HG02884 (cell line): ENCODE data around the gene SCYL1.
"Not testable (repeated sequence)": the region's sequence is repeated elsewhere in the genome, so short reads cannot be mapped to it uniquely, and the experiment has no call there.

Experiments
- ATAC-seq: cut with Tn5 transposase; IDR thresholded peaks from one replicate; pipeline ENCODE4 v1.9.1; 2021; ENCODE audit warnings: mild to moderate bottlenecking, moderate library complexity; ENCODE audit not compliant: unreplicated experiment

Gene SCYL1

DNA sequence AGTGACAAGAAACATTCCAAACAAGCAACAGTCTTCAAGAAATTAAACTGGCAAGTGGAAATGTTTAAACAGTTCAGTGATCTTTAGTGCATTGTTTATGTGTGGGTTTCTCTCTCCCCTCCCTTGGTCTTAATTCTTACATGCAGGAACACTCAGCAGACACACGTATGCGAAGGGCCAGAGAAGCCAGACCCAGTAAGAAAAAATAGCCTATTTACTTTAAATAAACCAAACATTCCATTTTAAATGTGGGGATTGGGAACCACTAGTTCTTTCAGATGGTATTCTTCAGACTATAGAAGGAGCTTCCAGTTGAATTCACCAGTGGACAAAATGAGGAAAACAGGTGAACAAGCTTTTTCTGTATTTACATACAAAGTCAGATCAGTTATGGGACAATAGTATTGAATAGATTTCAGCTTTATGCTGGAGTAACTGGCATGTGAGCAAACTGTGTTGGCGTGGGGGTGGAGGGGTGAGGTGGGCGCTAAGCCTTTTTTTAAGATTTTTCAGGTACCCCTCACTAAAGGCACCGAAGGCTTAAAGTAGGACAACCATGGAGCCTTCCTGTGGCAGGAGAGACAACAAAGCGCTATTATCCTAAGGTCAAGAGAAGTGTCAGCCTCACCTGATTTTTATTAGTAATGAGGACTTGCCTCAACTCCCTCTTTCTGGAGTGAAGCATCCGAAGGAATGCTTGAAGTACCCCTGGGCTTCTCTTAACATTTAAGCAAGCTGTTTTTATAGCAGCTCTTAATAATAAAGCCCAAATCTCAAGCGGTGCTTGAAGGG is 20.0 kb upstream of the SCYL1 start:
- ATAC-seq, result no peak

DNA sequence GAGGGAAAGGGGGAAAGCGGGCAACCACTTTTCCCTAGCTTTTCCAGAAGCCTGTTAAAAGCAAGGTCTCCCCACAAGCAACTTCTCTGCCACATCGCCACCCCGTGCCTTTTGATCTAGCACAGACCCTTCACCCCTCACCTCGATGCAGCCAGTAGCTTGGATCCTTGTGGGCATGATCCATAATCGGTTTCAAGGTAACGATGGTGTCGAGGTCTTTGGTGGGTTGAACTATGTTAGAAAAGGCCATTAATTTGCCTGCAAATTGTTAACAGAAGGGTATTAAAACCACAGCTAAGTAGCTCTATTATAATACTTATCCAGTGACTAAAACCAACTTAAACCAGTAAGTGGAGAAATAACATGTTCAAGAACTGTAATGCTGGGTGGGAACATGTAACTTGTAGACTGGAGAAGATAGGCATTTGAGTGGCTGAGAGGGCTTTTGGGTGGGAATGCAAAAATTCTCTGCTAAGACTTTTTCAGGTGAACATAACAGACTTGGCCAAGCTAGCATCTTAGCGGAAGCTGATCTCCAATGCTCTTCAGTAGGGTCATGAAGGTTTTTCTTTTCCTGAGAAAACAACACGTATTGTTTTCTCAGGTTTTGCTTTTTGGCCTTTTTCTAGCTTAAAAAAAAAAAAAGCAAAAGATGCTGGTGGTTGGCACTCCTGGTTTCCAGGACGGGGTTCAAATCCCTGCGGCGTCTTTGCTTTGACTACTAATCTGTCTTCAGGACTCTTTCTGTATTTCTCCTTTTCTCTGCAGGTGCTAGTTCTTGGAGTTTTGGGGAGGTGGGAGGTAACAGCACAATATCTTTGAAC is 19.2 kb upstream of the SCYL1 start:
- ATAC-seq, result no peak

DNA sequence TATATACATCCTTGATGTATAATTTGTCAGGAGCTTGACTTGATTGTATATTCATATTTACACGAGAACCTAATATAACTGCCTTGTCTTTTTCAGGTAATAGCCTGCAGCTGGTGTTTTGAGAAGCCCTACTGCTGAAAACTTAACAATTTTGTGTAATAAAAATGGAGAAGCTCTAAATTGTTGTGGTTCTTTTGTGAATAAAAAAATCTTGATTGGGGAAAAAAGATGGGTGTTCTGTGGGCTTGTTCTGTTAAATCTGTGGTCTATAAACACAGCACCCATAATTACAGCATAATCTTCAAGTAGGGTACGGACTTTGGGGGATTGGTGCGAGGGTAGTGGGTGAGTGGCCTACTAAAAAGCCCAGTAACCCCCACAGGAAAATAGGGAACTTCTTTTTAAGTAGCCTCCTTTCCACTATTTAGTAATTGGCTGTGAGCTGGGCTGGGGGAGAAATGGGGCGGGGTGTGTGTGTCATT is 18.6 kb upstream of the SCYL1 start:
- ATAC-seq, result no peak

DNA sequence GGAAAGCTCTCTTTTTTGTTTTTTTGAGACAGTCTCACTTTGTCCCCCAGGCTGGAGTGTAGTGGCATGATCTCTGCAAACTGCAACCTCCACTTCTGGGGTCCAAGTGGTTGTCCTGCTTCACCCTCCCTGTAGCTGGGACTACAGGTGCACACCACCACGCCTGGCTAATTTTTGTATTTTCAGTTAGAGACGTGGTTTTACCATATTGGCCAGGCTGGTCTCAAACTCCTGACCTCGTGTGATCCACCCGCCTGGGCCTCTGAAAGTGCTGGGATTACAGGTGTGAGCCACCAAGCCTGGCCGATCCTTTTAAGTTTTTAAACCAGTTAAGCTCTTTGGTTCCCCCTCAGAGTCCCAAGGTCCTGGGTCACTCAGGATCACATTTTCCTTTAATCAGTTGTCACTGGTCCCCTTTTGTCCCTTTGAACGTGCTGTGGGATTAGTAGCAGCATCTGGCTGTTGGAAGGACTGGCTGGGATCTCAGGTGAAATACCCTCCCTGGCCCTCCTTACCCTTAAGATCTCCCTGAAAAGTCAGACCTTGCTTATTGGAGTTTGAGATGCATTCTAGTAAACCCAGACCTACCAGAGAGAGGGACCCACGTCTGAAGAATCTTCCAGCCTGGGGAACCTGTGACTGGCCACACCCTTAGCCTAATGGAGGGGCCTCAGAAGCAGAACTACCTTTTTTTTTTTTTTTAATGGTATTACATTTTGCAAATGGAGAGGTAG is 17.9 kb upstream of the SCYL1 start:
- ATAC-seq, result no peak

DNA sequence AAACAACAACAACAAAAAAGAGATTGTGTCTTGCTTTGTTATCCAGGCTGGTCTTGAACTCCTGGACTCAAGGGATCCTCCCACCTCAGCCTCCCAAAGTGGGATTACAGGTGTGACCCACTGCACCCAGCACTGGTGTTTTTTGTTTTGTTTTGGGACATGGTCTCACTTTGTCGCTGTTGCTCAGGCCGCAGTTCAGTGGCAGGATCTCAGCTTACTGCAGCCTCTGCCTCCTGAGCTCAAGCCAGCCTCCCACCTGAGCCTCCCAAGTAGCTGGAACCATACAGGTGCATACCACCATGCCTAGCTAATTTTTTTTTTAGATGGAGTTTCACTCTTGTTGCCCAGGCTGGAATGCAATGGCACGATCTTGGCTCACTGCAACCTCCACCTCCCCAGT is 12.6 kb upstream of the SCYL1 start:
- not testable (repeated sequence) for ATAC-seq

DNA sequence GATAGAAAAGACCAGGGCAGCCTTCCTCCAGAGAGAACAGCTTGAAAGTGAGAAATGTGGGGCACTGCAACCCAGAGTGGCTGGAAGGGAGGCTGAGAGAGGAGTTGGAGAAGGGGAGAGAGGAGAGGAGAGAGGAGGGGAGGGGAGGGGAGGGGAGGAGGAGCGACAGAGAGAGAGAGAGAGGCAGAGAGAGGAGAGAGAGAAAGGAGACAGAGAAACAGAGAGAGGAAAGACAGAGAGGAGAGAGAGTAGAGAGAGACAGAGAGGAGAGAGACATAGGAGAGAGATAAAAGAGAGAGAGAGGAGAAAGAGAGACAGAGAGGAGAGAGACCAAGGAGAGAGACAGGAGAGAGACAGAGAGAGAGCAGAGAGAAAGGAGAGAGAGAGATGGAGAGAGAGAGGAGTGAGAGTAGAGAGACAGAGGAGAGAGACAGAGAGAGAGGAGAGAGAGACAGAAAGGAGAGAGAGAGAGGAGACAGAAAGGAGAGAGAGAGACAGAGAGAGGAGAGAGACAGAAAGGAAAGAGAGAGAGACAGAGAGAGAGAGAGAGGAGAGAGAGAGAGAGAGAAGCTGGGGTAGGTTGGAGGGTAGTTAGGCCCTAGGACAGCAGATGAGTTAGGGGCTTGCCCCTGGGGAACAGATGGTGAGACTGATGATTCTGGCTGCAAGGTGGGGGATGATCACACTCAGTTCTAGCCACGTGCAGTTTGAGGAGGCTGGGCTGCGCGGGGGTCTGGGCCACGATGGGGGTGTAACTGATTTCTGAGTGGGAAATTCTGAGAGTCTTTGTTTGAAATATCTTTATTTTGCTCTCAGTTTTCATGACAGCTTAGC is 8.5 kb upstream of the SCYL1 start:
- no peak for ATAC-seq

DNA sequence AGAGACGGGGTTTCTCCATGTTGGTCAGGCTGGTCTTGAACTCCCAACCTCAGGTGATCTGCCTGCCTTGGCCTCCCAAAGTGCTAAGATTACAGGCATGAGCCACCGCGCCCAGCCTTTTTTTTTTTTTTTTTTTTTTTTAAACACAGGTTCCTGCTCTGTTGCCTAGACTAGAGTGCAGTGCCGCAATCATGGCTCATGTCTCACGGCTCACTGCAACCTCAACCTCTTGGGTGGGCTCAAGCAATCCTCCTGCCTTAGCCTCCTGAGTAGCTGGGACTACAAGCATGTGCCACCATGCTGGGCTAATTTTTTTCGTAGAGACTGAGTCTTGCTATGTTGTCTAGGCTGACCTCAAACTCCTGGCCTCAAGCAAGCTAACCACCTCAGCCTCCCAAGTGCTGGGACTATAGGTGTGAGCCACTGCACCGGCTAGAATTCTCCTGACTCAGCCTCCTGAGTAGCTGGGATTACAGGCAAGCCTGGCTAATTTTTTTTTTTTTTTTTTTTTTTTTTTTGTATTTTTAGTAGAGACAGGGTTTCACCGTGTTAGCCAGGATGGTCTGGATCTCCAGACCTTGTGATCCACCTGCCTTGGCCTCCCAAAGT is 5.8 kb upstream of the SCYL1 start:
- ATAC-seq, result not testable (repeated sequence)

DNA sequence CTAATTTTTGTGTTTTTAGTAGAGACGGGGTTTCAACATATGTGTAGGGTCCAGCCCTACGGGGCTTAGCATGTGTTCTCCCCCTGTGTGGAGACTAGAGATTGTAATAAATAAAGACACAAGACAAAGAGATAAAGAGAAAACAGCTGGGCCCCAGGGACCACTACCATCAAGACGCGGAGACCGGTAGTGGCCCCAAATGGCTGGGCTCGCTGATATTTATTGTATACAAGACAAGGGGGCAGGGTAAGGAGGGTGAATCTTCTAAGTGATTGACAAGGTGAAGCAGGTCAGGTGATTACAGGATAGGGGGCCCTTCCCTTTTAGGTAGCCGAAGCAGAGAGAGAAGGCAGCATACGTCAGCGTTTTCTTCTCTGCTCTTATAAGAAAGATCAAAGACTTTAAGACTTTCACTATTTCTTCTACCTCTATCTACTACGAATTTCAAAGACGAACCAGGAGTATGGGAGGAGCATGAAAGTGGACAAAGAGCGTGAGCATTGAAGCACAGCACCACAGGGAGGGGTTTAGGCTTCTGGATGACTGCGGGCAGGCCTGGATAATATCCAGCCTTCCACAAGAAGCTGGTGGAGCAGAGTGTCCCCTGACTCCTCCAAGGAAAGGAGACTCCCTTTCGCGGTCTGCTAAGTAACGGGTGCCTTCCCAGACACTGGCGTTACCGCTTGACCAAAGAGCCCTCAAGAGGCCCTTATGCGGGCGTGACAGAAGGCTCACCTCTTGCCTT is 2.9 kb upstream of the SCYL1 start:
- ATAC-seq, result not testable (repeated sequence)

DNA sequence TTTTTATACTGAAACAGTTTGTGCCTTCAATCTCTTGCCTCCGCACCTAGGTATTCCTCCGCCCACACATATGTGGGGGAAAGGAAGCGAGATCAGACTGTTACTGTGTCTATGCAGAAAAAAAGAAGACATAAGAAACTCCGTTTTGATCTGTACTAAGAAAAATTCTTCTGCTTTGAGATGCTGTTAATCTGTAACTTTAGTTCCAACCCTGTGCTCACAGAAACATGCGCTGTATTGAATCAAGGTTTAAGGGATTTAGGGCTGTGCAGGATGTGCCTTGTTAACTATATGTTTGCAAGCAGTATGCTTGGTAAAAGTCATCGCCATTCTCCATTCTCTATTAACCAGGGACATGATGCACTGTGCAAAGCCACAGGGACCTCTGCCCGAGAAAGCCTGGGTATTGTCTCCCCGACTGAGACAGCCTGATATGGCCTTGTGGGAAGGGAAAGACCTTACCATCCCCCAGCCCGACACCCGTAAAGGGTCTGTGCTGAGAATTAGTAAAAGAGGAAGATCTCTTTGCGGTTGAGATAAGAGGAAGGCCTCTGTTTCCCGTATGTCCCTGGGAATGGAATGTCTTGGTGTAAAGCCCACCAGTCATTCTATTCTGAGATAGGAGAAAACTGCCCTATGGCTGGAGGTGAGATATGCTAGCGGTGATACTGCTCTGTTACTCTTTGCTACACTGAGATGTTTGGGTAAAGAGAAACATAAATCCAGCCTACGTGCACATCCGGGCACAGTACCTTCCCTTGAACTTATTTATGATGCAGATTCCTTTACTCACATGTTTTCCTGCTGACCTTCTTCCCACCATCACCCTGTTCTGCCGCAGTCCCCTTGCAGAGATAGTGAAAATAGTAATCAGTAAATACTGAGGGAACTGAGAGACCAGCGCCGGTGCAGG is 1.9 kb upstream of the SCYL1 start:
- not testable (repeated sequence) for ATAC-seq

DNA sequence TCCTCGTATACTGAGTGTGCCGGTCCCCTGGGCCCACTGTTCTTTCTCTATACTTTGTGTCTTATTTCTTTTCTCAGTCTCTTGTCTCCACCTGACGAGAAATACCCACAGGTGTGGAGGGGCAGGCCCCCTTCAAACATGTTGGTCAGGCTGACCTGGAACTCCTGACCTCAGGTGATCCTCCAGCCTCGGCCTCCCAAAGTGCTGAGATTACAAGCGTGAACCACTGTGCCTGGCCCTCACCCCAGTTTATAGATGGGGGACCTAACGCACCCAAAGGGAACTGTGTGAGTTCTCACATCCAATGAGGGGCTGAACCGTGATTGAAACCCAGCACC is 1.3 kb upstream of the SCYL1 start:
- not testable (repeated sequence) for ATAC-seq

DNA sequence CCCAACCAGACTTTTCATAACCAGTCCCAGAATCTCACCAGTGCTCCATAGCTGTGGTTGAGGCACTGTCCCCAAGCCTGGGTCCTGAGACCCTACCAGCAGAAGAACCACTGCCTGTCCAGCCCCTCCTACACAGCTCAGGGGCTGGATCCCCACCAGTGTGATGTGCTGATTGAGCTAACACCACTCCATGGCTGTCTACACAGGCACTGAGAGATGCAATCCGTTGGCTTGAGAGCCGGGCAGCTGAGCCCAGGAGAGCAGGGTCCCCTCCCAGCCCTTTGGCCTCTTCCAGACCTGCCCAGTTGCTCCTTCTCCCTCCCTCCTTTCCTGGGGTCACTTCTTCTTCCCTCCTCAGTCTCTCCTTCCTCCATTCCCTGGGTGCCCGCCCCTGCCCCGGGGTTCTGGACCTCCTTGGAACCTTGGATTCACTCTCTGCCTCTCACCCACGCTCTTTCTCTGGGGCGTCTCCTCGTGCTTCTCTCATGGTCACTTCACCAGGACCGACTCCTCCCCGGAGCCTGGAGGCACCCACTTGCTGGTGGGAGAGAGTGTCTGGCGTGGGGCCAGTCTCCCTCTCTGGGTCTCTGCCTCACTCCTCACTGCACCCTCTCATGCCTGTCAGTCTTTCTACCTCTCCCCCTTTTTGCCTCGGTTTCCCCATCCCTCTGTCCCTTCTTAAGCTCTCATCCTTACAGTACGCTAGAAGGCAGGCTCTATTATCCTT is 706 bp upstream of the SCYL1 start:
- ATAC-seq, result no peak

DNA sequence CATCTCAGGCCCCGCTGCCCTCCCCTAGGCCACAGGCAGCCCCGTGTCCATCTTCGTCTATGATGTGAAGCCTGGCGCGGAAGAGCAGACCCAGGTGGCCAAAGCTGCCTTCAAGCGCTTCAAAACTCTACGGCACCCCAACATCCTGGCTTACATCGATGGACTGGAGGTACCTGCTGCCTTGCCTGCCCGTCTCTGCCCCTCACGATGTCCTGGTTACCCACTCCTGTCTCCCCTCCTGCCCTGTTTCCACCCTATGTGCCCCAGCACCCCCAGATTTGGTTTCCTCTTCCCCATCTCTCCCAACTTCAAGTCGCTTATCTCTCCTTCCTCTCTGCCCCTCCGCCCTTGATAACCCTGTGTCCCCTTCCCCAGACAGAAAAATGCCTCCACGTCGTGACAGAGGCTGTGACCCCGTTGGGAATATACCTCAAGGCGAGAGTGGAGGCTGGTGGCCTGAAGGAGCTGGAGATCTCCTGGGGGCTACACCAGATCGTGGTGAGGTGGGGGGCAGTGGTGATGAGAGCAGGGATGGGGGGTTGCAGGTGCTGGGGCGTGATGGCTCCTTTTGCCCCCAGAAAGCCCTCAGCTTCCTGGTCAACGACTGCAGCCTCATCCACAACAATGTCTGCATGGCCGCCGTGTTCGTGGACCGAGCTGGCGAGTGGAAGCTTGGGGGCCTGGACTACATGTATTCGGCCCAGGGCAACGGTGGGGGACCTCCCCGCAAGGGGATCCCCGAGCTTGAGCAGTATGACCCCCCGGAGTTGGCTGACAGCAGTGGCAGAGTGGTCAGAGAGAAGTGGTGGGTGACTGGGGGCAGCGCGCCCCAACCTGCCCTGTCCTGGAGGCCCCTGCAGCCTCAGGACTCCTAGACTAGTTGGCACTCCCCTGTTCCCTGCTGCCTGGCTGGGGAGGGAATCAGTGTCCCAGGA is 930 bp downstream of the SCYL1 start:
- no peak for ATAC-seq

DNA sequence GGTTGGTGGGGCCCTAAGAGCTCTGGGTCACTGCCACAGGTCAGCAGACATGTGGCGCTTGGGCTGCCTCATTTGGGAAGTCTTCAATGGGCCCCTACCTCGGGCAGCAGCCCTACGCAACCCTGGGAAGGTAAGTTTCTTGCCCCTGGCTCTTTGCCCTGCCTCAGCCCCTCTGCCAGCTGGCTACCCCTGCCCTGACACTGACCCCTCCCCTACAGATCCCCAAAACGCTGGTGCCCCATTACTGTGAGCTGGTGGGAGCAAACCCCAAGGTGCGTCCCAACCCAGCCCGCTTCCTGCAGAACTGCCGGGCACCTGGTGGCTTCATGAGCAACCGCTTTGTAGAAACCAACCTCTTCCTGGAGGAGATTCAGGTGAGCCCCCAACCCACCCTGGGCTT is 1.9 kb downstream of the SCYL1 start:
- ATAC-seq, result no peak

DNA sequence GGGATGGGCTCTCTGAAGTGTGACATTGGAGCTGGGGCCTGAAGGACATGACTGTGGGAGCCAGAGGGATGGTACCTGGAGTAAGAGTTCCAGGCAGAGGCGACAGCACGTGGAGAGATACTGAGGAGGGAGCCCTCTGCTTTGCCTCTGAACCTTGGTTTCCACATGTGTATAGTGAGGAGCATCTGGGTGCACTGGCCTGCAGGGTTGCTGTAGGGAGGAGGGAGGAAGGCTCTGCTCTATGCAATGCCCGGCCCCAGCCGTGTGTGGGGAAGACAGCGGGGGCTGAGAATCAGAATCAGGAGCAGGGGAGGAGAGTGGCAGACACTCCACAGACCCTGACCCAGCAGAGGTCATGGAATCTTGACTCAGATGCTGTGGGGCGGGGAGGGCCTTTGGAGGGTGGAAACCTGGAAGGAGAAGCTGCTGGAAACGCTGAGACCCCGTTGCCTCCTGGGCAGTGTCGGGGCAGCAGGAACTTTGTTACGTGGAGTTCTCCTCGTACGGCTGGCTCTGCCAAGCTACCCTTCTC is 4.0 kb downstream of the SCYL1 start:
- no peak for ATAC-seq

DNA sequence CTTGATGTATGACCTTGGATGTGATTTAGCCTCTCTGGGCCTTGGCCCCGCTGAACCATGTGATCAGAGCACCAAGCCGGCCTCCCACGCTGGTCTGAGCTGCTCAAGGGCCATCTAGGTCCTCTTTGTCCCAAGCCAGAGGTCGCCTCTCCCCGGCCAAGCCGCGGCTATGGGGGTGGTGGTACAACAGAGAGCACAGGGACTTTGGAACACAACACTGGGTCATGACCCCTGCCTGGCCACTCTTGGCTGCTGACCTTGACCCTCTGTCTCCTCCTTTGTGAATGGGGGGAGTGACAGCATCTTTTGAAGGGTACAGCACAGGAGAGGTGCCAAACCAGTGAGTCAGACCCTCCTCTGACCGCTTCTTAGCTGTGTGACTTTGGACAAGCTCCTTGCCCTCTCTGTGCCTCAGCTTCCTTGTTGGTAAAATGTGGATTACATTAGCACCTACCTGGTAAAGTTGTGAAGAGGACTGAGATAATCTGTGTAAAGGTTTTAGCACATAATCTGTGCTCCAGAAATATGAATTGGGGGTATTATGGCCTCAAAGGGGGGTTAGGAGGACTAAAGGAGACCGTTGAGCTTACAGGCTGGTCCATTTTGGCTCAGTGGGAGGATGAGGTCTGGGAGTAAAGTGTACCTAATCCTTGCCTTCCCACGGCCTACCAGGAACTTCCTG is 4.7 kb downstream of the SCYL1 start:
- ATAC-seq, result no peak

DNA sequence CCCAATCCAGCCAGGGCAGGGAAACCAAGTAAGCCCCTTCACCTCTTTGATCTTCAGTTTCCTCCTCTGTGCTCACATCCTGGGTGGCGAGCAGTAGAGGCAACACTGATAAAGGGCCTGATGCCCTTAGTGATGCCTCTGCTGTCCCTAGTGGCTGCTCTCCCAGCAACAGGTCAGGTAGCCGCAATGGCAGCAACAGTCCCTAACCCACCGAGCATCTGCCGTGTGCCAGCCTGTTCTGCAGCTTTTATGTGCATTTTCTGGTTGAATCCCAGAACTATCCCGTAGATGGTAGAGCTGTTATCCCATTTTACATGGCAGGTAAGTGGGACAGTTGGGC is 5.2 kb downstream of the SCYL1 start:
- no peak for ATAC-seq
